Measurements from ENCODE around the gene GLYATL2. TPM values are rescaled to one million over a fixed set of nuclear protein-coding genes. Genes with fewer than 3 reads are reported as not detected.

The GLYATL2 gene
- total and polyA plus RNA-seq, 4 donors = not detected

- no peak overlapping the region for H3K4me3 ChIP-seq (ENCODE audit: low read depth in 1 of 3, low read length in 3 of 3)
- peak; percentile 14 for TF ChIP-seq YY1 (IDR thresholded peaks at IDR 0.05)
- TF ChIP-seq CTCF (IDR thresholded peaks at IDR 0.05; ENCODE audit: low read depth, low read length, missing input control) = no peak
- no peak for TF ChIP-seq ZBTB33 (IDR thresholded peaks at IDR 0.05)
- TF ChIP-seq SP1 (IDR thresholded peaks at IDR 0.05) = no peak
- peak; percentile 81 for TF ChIP-seq FOXA2 (IDR thresholded peaks at IDR 0.05)
- TF ChIP-seq RAD21 (IDR thresholded peaks at IDR 0.05) = peak in 1 of 2 donors; percentile 59
- TF ChIP-seq EGR1 (IDR thresholded peaks at IDR 0.05; ENCODE audit: low read depth in 2 of 2) = no peak
- TF ChIP-seq HNF4A (conservative IDR thresholded peaks at IDR 0.05) = peak; percentile 55 to 57
- peak; percentile 52 for TF ChIP-seq FOXA1 (IDR thresholded peaks at IDR 0.05)
- TF ChIP-seq TAF1 (conservative IDR thresholded peaks at IDR 0.05) = no peak
- no peak for TF ChIP-seq HNF4G (IDR thresholded peaks at IDR 0.05)
- TF ChIP-seq JUND (IDR thresholded peaks at IDR 0.05) = peak in 1 of 2 donors; percentile 15
- no peak for TF ChIP-seq GABPA (IDR thresholded peaks at IDR 0.05 in 1 of 2, conservative IDR thresholded peaks at IDR 0.05 in 1 of 2)
- TF ChIP-seq RXRA (IDR thresholded peaks at IDR 0.05) = peak in 1 of 2 donors; percentile 28
- TF ChIP-seq MAX (IDR thresholded peaks at IDR 0.05) = no peak
- no peak for TF ChIP-seq REST (IDR thresholded peaks at IDR 0.05)
- TF ChIP-seq ATF3 (IDR thresholded peaks at IDR 0.05) = no peak
- no peak for TF ChIP-seq NR2F2 (IDR thresholded peaks at IDR 0.05)
- DNase-seq (ENCODE audit: low spot score) = no peak
- 14% methylated on average over 6 of the region's 6 CpGs for WGBS
- H3K27me3 ChIP-seq (ENCODE audit: control insufficient read depth in 4 of 4, insufficient read depth in 4 of 4, low read length in 3 of 4) = no peaks in the 10 kb centered on the region
- H3K9ac ChIP-seq (ENCODE audit: low read depth in 1 of 2, low read length in 2 of 2) = no peak overlapping the region
- H3K27ac ChIP-seq (ENCODE audit: low read depth in 1 of 2, low read length in 2 of 2) = no peak overlapping the region
- H3K4me1 ChIP-seq (ENCODE audit: control insufficient read depth in 4 of 4, insufficient read depth in 4 of 4, low read length in 3 of 4) = peaks cover 0 to 5% (median 3%) of the 10 kb centered on the region in 4 donors
- H3K36me3 ChIP-seq (ENCODE audit: control insufficient read depth in 4 of 4, insufficient read depth in 3 of 4, low read depth in 1 of 4, low read length in 3 of 4) = no peaks in the 10 kb centered on the region
- no peaks in the 10 kb centered on the region for H3K9me3 ChIP-seq (ENCODE audit: control insufficient read depth in 4 of 4, low read length in 3 of 4)
Observed at GRCh38 chr11:58796333-58796732, 48.2 kb downstream of the GLYATL2 start.

Data from liver (tissue), 9 donors.